Glutamatergic neuron (in vitro differentiated cells): ENCODE measurements around the gene SYNJ2. TPM values are rescaled to one million over a fixed set of nuclear protein-coding genes. Genes with fewer than 3 reads are reported as not detected.

Experiments
- DNase-seq: peaks from one replicate; pipeline ENCODE4 v3.0.0; 2022
- H3K27ac Mint-ChIP-seq: one replicate; pipeline ENCODE4 v1.8.0; 2020; ENCODE audit warnings: mild to moderate bottlenecking, mixed read lengths, inconsistent platforms; ENCODE audit not compliant: unreplicated experiment
- H3K27me3 Mint-ChIP-seq: one replicate; pipeline ENCODE4 v1.8.0; 2020; ENCODE audit warnings: mild to moderate bottlenecking, moderate library complexity, mixed read lengths, inconsistent platforms; ENCODE audit not compliant: unreplicated experiment
- H3K36me3 Mint-ChIP-seq: one replicate; pipeline ENCODE4 v1.8.0; 2020; ENCODE audit warnings: mild to moderate bottlenecking, mixed read lengths, inconsistent platforms; ENCODE audit not compliant: unreplicated experiment
- H3K4me1 Mint-ChIP-seq: one replicate; pipeline ENCODE4 v1.8.0; 2020; ENCODE audit warnings: mild to moderate bottlenecking, low read depth, mixed read lengths, inconsistent platforms; ENCODE audit not compliant: unreplicated experiment
- H3K4me3 Mint-ChIP-seq: one replicate; pipeline ENCODE4 v1.8.0; 2020; ENCODE audit warnings: mild to moderate bottlenecking, mixed read lengths, inconsistent platforms; ENCODE audit not compliant: unreplicated experiment
- H3K9me3 Mint-ChIP-seq: one replicate; pipeline ENCODE4 v1.8.0; 2020; ENCODE audit warnings: mild to moderate bottlenecking, moderate library complexity, mixed read lengths, inconsistent platforms; ENCODE audit not compliant: unreplicated experiment
- CTCF ChIP-seq: fragments of 200-600 bp; sonication (generic); IDR thresholded peaks from one replicate; pipeline ENCODE4 v1.5.0; 2021; ENCODE audit not compliant: partially characterized antibody, unreplicated experiment
- total RNA-seq: library from RNA; stranded (reverse); fragmentation: NEBNext Ultra II Directional; extraction: Animal tissue kit (Norgen Biotek cat#: 25700); gene quantifications from one replicate; pipeline ENCODE4 v1.2.1, GENCODE V29; 2021; ENCODE audit not compliant: unreplicated experiment

SYNJ2 gene
- total RNA-seq, 1 donor from 2014 or later, result 2.4 TPM

- Mint-ChIP-seq H3K4me1 (peaks cover 23% of the 10 kb centered on the region), H3K4me3 (no peak overlapping the region), H3K27me3 (peaks cover 24% of the 10 kb centered on the region), H3K9me3 (peaks cover 14% of the 10 kb centered on the region), H3K27ac (no peak overlapping the region), H3K36me3 (peaks cover 15% of the 10 kb centered on the region)
- no peak for DNase-seq
- no peak for TF ChIP-seq CTCF
Measured at GRCh38 chr6:158002249-158002950, 20.7 kb downstream of the SYNJ2 start.

GRCh38 chr6:158002951-158003853 is 21.5 kb downstream of the SYNJ2 start:
- no peak for TF ChIP-seq CTCF
- H3K27ac Mint-ChIP-seq, result peak overlapping the region; percentile 45
- peaks cover 22% of the 10 kb centered on the region for H3K4me1 Mint-ChIP-seq
- H3K36me3 Mint-ChIP-seq, result peaks cover 15% of the 10 kb centered on the region
- peaks cover 24% of the 10 kb centered on the region for H3K27me3 Mint-ChIP-seq
- peaks cover 14% of the 10 kb centered on the region for H3K9me3 Mint-ChIP-seq
- no peak for DNase-seq
- no peak overlapping the region for H3K4me3 Mint-ChIP-seq

- H3K27ac Mint-ChIP-seq, result no peak overlapping the region
- TF ChIP-seq CTCF, result no peak
- no peak overlapping the region for H3K4me3 Mint-ChIP-seq
- H3K9me3 Mint-ChIP-seq, result peaks cover 11% of the 10 kb centered on the region
- peaks cover 16% of the 10 kb centered on the region for H3K4me1 Mint-ChIP-seq
- H3K36me3 Mint-ChIP-seq, result peaks cover 15% of the 10 kb centered on the region
- peaks cover 27% of the 10 kb centered on the region for H3K27me3 Mint-ChIP-seq
- no peak for DNase-seq
Measured at GRCh38 chr6:158003910-158004700, 22.4 kb downstream of the SYNJ2 start.

GRCh38 chr6:158004701-158005095 is 23.0 kb downstream of the SYNJ2 start:
- Mint-ChIP-seq H3K27ac (no peak overlapping the region), H3K9me3 (peaks cover 10% of the 10 kb centered on the region), H3K36me3 (peaks cover 15% of the 10 kb centered on the region), H3K4me3 (no peak overlapping the region), H3K27me3 (peaks cover 24% of the 10 kb centered on the region), H3K4me1 (peaks cover 10% of the 10 kb centered on the region)
- no peak for DNase-seq
- TF ChIP-seq CTCF, result no peak
